Measurements from ENCODE around the gene PHACTR4.

DNA sequence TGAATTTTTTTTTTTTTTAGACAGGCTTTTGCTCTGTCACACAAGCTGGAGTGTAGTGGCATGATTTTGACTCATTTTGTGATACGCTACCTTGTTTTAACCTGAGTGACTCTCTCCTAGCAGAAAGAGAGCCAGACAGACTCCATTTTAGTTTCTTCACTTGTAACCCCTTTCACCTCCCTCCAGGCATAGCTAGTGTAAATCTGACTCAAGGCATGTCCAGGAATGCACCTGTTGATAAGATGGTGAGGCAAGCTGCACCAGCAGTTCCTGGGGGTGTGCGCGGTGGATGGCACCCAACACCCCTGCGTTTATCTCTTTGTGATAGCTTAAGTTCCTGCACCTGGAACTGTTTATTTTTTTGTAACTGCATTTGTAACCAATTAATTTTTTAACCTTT, 4.7 kb upstream of the PHACTR4 start:
- TF ChIP-seq ZNF621 (tag by site-specific recombination; IDR thresholded peaks at IDR 0.05), result no peak
- TF ChIP-seq, protein P1, sequence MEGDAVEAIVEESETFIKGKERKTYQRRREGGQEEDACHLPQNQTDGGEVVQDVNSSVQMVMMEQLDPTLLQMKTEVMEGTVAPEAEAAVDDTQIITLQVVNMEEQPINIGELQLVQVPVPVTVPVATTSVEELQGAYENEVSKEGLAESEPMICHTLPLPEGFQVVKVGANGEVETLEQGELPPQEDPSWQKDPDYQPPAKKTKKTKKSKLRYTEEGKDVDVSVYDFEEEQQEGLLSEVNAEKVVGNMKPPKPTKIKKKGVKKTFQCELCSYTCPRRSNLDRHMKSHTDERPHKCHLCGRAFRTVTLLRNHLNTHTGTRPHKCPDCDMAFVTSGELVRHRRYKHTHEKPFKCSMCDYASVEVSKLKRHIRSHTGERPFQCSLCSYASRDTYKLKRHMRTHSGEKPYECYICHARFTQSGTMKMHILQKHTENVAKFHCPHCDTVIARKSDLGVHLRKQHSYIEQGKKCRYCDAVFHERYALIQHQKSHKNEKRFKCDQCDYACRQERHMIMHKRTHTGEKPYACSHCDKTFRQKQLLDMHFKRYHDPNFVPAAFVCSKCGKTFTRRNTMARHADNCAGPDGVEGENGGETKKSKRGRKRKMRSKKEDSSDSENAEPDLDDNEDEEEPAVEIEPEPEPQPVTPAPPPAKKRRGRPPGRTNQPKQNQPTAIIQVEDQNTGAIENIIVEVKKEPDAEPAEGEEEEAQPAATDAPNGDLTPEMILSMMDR (tag by site-specific recombination; IDR thresholded peaks at IDR 0.05), result no peak
- TF ChIP-seq, protein P2, sequence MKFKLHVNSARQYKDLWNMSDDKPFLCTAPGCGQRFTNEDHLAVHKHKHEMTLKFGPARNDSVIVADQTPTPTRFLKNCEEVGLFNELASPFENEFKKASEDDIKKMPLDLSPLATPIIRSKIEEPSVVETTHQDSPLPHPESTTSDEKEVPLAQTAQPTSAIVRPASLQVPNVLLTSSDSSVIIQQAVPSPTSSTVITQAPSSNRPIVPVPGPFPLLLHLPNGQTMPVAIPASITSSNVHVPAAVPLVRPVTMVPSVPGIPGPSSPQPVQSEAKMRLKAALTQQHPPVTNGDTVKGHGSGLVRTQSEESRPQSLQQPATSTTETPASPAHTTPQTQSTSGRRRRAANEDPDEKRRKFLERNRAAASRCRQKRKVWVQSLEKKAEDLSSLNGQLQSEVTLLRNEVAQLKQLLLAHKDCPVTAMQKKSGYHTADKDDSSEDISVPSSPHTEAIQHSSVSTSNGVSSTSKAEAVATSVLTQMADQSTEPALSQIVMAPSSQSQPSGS (tag by site-specific recombination; IDR thresholded peaks at IDR 0.05; ENCODE audit: low read depth), result no peak
- TF ChIP-seq ZNF175 (tag by site-specific recombination; IDR thresholded peaks at IDR 0.05), result no peak
- TF ChIP-seq ZNF830 (tag by site-specific recombination; IDR thresholded peaks at IDR 0.05; ENCODE audit: low read depth), result no peak
- TF ChIP-seq, protein P3, sequence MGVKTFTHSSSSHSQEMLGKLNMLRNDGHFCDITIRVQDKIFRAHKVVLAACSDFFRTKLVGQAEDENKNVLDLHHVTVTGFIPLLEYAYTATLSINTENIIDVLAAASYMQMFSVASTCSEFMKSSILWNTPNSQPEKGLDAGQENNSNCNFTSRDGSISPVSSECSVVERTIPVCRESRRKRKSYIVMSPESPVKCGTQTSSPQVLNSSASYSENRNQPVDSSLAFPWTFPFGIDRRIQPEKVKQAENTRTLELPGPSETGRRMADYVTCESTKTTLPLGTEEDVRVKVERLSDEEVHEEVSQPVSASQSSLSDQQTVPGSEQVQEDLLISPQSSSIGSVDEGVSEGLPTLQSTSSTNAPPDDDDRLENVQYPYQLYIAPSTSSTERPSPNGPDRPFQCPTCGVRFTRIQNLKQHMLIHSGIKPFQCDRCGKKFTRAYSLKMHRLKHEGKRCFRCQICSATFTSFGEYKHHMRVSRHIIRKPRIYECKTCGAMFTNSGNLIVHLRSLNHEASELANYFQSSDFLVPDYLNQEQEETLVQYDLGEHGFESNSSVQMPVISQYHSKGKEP (tag by site-specific recombination; IDR thresholded peaks at IDR 0.05), result no peak
- TF ChIP-seq ZNF10 (tag by site-specific recombination; IDR thresholded peaks at IDR 0.05), result no peak
- no peak for TF ChIP-seq ZEB2 (tag by site-specific recombination; IDR thresholded peaks at IDR 0.05)
- TF ChIP-seq ZNF350 (tag by site-specific recombination; IDR thresholded peaks at IDR 0.05), result no peak

Data from HEK293 (cell line).